GM21825 (cell line): ENCODE measurements around the gene PARD3B.

ENCODE experiments used
- ATAC-seq: cut with Tn5 transposase; IDR thresholded peaks from one replicate; pipeline ENCODE4 v1.9.1; 2021; ENCODE audit warnings: mild to moderate bottlenecking, moderate library complexity; ENCODE audit not compliant: unreplicated experiment

Gene PARD3B

DNA sequence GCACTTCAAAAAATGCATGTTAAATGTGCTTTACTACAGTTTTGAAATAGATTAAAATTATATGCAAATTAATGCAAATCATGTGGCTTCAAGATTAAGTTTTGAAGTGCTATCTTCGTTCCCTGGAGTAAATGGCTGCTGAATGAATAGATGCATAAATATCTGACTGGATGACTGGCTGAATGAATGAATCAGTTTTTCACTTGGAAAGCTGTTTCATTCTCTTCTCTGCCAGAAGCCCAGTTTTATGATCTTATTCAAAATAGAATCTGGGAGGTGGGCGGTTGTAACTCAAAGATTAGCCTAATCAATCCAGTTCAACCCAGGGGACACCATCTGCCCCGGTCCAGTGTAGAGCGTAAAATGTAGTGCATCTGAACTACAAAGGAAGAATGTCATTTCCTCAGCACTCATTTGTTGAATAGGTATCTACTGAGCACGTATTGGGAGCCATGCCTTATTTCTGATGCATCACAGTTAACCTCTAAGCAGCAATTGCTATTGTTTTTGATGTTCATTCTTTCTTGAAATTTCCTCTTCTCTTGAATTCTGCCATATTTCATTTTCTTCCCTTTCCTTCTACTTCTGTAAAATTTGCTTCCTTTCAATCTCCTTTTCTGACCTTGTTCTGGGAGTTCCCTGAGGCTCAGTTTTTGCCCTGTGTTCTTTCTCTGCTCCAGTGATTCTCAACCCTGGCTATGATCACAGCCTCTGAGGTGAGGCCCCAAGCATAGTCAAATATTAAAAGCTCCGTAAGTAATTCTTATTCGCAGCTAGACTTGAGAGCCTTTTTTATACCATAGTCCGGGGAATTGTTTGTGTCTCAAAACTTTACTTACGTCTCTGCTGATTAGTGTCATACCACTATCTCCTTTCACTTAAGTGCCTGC lies 282.7 kb downstream of the PARD3B start:
- ATAC-seq = no peak

DNA sequence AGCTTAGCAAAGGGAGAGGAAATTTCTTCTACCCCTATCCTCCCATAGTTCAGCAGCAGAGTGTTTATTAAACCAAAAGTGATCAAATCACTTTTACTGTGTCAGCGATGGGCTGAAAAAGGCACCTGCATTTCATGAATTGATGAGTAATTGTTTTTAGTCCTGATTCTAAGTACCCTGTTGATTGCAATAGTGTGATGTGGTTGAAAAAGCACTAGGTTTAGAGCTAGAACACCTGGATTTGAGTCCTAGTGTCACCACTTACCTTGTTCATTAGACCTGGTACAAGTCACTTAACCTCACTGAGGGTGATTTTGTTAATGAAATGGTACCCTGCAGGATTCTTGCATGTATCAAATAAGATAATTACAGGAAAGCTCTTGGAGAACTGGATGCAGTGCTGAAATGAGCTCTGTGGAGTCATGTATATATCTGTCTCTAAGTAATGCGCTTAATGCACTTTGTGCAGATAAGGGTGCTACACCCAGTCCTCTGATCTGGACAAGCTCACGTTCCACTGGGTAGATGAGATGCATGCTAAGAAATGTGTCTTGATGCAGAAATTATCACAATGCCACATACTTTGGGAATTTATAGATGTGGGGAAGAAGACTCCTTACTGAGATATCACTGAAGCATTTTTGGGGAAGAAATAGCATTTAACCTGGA lies 289.6 kb downstream of the PARD3B start:
- no peak for ATAC-seq

DNA sequence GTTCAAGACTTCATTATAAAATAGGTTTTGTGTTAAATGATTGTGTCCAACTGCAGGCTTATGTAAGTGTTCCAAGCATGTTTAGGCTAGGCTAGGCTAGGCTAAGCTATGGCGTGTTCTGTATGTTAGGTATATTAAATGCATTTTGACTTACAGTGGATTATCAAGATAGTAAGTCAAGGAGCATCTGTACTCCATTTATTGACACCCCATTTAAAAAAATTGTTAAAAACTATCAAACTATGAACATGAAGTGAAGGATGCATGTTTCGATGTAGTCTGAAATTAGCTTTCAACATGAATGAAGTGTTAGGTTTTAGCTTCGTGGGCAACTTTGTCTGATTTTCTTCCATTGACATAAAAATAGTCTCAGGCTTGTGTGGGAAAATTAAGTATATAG lies 290.5 kb downstream of the PARD3B start:
- ATAC-seq = no peak

DNA sequence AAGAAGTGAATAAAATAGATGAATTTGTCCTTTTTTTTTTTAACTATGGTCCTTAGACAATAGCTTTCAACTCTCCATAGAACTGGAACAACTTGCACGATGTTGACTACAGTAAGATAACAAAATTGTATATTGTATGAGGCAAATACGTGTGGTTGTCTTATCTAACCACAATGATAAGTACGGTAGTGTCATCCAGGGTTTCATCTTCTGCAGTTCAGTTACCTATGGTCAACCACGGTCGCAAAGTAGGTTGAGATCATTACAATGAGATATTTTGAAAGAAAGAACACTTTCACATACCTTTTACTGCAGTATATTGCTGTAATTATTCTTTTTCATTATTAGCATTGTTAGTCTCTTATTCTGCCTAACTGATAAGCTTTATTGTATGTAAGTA lies 295.2 kb downstream of the PARD3B start:
- no peak for ATAC-seq

DNA sequence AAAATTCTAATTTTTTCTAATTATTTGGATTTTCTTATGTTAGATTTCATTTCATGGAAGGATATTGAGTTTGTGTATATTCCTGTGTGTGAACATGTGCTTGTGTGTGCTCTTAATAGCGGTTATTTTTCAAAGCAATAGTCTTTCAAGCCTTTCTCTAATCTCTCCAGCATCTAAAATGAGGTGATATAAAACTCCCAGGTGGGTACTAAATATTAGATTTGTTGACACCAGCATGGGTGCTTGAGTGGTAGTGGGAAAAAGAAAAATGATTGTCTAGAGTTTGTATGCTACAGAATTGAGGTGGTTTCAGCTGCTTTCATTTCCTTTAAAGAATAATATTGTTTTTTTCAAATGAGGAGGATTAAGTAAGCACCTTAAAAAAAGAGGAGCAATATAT lies 296.8 kb downstream of the PARD3B start:
- ATAC-seq = no peak

DNA sequence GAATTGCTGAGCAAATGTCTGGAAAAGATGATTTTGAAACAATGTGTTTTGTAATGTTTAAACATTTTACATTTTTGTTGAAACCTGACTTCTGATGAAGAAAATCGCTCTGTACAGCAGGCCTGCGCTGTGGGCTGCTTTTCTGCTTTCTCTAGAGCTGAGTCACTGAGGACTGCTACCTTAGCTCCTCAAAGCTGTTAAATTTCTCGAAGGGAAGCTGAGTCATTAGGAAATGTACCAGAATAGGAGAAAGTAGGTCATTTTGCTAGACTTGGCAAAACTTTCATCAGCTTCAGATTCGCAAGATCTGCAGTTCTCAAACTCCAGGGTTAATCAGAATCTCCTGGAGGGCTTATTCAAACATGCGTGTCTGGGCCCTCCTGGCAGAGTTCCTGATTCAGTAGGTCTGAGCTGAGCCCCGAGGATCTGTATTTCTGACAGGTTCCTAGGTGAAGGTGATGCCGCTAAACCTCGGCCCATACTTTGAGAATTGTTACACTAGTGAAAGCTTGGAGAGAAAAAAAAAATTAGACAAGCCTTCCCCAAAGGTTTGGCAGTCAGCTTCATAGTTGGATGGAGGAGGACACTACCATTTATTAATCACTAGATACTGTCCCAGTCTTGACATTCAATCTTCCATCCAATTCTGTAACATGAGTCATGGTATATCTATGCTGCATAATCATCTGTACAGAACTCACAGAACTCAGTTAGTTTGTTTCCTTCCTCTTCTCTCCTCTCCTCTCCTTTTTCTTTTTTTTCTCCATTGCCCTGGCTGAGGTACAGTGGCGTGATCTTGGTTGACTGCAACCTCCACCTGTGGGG lies 297.6 kb downstream of the PARD3B start:
- no peak for ATAC-seq

DNA sequence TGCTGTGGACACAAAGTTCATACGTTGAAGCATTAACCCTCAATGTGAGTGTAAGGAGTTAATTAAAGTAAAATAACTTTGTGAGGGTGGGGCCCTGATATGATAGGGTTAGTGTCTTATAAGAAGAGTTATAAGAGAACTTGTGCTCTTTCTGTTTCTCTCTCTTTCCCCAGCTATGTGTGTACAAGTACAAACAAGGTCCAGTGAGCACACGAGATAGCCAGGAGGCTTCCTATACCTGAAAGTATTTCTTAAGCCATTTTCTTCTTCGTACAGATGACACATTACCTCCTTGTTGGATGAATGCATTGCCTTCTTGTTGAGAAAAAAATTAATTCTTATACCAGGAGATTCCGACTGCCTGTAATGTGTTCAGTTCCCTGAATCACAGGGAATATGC lies 301.2 kb downstream of the PARD3B start:
- no peak for ATAC-seq

DNA sequence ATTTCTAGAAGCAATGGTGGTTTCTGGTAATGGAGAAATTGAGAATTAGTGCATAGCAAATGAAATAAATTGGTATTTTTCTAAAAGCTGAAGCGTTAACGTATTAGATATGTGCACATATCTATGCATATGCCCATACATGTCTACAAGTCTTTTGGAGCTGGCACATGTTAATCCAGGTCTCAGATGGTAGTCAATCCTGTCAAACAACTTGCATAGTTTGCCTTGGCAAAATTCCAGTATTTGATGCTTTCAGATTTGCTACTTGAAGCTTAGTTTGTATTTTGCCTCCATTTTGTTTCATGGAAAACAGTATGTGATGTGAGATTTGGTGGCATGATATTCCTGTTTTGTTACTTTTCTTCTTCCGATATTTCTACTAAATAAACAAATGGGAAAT lies 304.6 kb downstream of the PARD3B start:
- no peak for ATAC-seq

DNA sequence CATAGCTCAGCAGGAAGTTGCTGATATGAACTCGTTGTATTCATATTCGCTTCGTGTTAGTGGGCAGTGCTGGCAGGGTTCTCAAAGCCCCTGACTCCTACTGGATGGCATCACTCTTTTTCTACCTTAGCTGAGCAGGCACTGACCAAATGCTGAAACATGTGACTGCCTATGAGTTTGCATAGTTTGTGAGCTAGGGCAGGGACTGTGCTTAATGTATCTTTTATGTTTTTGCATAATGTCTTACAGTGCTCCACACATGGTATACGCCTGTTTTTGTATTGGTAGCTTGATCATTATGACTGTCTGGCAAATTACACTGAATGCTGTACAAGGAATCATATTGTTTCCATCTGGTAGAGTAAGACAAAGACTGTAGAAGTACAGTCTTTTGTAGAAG lies 305.3 kb downstream of the PARD3B start:
- no peak for ATAC-seq

DNA sequence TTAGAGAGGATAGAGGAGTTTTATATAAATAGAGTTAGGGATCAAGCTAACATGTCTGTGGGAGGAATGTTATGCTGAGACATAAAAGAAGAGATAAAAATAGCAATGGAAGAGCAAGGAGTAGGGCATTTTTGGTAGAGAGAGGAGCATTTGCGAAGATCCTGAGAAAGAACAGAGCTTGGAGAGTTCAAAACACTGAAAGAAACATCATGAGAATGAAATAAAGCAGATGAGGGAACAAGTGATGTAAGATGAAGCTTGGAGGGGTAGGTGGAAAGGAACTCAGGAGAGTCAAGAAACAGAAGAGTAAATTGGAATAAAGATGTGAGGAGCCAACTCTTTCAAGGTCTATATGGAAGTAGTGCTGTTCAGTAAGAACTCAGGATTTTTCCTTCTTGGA lies 308.6 kb downstream of the PARD3B start:
- ATAC-seq = no peak

DNA sequence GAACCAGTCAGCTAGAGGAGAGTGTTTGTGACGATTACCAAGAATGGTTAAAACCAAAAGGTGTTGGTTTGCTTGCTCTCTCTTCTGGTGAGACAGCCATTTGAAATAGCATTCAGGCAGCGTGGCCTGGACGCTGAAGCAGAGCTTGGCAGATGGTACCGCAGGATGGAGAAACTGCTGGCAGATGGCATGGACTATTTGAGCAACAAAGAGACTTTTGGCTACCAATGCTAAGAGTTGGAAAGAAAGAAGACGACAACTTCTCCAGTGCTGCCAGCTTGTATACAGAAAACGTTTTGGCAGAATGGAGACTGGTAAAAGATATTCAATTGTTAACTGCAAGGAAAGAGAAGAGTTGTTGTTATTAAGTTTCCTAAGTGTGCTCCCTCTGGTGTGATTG lies 315.0 kb downstream of the PARD3B start:
- ATAC-seq = no peak

DNA sequence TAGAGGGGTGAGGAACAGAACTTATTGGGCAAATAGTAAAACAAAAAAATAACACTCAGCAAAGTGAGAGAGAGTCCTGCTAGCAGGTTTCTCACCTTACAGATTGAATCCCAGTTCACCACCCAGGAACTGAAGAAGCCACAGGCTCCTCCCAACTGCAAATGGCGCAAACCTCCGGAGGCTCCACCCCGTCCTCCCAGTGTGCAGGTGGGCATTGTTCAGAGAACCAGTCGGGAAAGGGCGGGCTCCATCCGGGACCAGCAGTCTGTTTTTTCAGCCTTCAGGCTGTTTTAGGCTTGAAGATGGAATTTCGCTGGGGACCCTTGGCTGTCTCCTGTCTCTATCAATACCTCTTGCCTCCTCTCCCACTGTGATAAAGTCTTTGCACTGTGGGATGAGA lies 317.5 kb downstream of the PARD3B start:
- no peak for ATAC-seq

DNA sequence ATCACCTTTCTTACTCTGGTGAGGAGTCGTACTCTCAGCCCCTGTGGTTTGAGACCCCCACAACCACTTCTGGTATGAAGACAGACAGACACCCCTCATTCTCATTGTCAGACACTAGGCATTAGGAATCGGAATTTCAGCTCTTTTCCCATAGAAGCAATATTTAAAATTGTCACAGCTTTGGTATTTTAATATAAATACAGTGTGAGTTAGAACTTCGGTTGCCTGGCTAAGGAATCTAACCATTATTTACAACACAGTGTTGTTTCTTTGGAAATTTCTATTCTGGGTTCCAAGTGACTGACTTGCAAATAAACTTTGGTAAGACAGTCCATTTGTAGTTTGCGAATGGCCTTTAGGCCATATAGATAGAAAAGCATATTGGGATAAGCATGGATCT lies 318.1 kb downstream of the PARD3B start:
- no peak for ATAC-seq

DNA sequence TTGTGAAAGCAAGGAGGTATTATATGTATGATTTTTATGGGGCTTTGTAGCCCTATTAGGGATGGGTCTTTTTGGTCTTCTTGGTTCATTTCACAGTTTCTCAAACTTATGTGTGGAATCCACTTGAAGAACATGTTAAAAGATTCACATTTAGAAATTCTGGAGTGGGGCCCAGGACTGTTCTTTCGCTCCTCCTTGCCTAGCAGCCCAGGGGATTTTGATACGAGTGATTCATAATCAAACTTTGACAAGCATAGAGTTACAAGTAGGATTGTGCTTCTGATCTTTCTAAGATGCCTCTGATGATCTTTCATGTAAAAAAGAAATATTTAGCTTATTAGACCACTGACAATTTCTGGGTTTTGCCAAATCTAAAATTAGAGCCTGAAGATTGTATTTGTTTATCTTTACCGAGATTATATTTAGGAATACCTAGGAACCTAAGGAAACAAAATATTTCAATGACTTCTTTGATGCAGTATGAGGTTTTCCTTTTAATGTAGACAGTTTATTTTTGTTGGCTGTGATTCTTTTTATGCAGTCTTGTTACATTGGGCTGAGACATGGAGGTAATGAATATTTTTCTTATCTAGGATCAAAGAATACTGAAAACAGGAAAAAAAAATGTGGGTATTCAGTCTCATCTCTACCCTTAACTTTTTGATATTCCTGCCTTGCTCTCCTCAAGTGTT lies 324.0 kb downstream of the PARD3B start:
- no peak for ATAC-seq

DNA sequence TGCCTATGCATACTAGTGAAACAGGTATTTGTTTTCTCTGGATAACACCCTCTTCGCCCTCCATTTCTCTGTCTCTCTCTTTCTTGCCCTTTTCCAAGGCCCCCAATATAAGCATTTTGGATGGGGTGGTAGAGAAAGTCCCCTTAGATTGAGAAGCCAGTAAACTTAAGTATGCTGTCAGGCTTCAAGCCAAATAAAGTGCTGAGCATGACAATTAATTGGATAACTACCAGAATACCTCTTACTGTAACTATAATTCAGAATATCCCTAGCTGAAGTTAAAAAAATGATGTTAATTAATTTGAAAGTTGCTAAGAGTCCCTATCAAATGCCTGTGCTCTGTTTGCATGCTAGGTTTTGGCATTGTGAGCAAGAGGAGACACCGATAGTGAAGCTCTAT lies 324.8 kb downstream of the PARD3B start:
- no peak for ATAC-seq

DNA sequence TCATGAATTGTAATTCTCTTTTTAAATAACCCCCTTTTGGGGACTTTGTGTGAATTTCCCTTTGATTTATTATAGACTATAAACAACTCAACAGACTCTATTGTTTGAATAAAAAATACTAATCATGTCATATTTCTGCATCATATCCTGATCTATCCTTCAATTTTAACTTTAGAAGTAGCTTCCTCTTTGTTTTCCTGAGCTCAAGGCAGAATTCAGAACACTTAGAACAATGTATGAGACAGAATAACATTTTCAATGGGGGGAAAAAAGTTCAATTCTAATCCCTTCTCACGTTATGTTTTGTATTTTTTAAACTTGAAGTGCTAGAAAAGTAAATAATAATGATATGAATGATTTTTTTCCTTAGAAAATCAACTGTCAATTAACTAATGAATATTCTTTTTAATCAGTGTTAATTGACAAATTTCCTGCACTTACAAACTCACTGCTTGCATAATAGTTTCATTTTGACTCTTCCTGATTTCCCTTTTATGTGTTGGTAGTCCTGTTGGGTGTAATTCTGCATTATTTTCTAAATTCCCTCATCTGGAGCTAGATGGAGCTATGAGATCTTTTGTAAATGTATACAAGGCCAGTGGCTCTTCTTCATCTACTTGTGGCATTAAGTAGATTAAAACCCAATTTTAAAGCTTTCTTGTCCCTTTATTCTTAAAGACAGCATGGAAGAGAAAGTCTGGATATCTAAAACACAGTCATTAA lies 326.1 kb downstream of the PARD3B start:
- ATAC-seq = no peak

DNA sequence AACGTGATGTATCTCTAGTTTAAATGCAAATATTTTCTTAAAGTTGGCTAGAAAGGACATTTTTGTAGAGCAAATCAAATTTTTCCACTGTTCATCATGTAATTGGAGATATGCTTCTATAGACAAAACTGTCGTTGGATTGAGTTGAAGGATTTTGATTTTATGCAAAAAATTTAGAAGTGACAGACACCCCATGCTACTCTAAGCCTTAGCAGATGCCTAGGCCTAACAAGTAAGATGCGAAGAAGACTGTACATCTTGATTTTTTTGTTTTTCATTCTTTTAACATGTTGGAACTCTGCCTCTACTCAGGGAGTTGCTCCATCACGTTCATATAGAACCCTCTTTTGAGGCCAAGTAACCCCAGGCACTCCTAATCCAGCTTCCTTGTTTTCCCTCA lies 331.0 kb downstream of the PARD3B start:
- ATAC-seq = no peak

DNA sequence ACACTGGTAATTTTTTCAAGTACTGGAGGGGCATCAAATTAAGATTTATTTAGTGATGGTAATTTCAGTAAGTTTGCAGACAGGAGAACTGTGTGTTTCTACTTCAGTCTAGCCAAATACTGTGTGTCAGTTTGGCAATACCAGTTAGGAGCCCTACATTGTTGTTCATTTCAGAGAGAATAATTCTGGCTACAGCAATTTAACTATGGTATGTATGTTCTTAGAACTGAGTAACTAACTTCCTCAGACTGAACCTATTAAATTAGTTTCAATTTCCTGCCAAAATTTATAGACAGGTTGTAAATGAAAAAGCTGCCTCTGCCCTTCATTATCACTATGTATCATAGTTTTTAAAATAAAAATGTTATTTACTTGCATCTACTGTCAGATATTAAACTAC lies 332.4 kb downstream of the PARD3B start:
- ATAC-seq = no peak

DNA sequence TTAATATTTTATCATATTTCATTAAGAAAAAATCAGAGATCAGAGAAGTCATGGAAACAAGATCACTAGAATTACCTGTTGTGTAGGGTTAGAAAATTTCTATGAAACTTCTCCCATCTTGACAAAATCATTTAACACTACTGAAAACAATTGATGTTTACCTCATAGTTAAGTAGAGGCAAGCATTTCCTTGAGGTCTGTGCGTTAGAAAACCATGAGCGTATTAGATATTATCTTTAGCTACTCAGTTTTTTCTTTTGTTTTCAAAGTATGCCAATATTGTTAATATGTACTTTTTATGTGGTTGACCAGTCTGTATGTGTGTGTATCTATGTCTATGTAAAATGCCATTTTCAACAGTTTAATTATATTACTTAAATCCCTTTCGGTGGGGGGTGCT lies 335.7 kb downstream of the PARD3B start:
- ATAC-seq = no peak

DNA sequence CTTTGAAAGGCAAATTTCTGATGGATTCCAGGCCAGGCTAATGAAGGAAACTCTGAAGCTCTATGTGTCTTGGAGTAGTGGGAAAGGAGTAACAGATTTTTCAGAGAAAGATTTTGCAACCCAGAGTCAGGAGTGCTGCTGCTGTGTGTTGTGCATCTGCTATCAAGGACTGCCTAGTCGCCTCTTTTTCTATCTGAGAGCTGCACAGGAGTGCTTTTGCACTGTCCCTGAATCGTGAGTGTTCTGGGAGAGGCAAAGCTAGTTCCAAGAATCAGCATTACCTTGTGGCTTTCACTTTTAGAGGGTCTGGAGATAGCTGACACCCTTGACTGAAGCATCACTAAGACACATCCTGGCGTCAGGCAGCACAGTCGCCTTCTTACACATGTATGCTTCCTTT lies 336.4 kb downstream of the PARD3B start:
- ATAC-seq = no peak
